Neural crest cell (in vitro differentiated cells): ENCODE measurements around the gene DGKH. TPM values are rescaled to one million over a fixed set of nuclear protein-coding genes. Genes with fewer than 3 reads are reported as not detected.

Source experiments
- DNase-seq: peaks from one replicate; pipeline ENCODE4 v3.0.0; 2021; ENCODE audit warnings: low read depth, mixed read lengths, low spot score
- H3K27ac Mint-ChIP-seq: one replicate; pipeline ENCODE4 v1.8.0; 2021; ENCODE audit warnings: mild to moderate bottlenecking, mixed read lengths; ENCODE audit not compliant: unreplicated experiment
- H3K27me3 Mint-ChIP-seq: 2 replicates; pipeline ENCODE4 v1.8.0; 2021; ENCODE audit warnings: low read depth, mild to moderate bottlenecking, mixed read lengths
- H3K36me3 Mint-ChIP-seq: 2 replicates; pipeline ENCODE4 v1.8.0; 2021; ENCODE audit warnings: low read depth, mild to moderate bottlenecking, mixed read lengths
- H3K4me1 Mint-ChIP-seq: 2 replicates; pipeline ENCODE4 v1.8.0; 2021; ENCODE audit warnings: mixed read lengths
- H3K4me3 Mint-ChIP-seq: one replicate; pipeline ENCODE4 v1.8.0; 2021; ENCODE audit warnings: mild to moderate bottlenecking, mixed read lengths
- H3K9me3 Mint-ChIP-seq: 2 replicates; pipeline ENCODE4 v1.8.0; 2021; ENCODE audit warnings: mixed read lengths
- CTCF ChIP-seq: fragments of 200-600 bp; sonication (generic); conservative IDR thresholded peaks from 2 replicates; pipeline ENCODE4 v1.5.0; 2021; ENCODE audit warnings: antibody characterized with exemption, mild to moderate bottlenecking
- total RNA-seq: library from RNA; stranded (reverse); gene quantifications from 2 replicates; pipeline ENCODE4 v1.2.1, GENCODE V29; 2021

The DGKH gene
- total RNA-seq, 1 donor from 2014 or later, result 12.4 TPM

- no peak for TF ChIP-seq CTCF
- Mint-ChIP-seq H3K27ac (no peak overlapping the region), H3K36me3 (no peaks in the 10 kb centered on the region), H3K4me3 (no peak overlapping the region), H3K9me3 (no peaks in the 10 kb centered on the region), H3K4me1 (peaks cover 13% of the 10 kb centered on the region), H3K27me3 (peaks cover 3% of the 10 kb centered on the region)
- DNase-seq, result no peak
Observed at GRCh38 chr13:42011601-42012350, 36.7 kb upstream of the DGKH start.

- Mint-ChIP-seq H3K27ac (no peak overlapping the region), H3K4me3 (no peak overlapping the region), H3K27me3 (peaks cover 3% of the 10 kb centered on the region), H3K4me1 (peaks cover 13% of the 10 kb centered on the region), H3K9me3 (no peaks in the 10 kb centered on the region), H3K36me3 (no peaks in the 10 kb centered on the region)
- no peak for TF ChIP-seq CTCF
- no peak for DNase-seq
Observed at GRCh38 chr13:42014119-42014518, 34.3 kb upstream of the DGKH start.

- TF ChIP-seq CTCF, result no peak
- no peak for DNase-seq
- Mint-ChIP-seq H3K36me3 (no peaks in the 10 kb centered on the region), H3K27ac (no peak overlapping the region), H3K27me3 (no peaks in the 10 kb centered on the region), H3K4me3 (no peak overlapping the region), H3K9me3 (no peaks in the 10 kb centered on the region), H3K4me1 (peaks cover under 1% of the 10 kb centered on the region)
Observed at GRCh38 chr13:42017264-42017663, 31.2 kb upstream of the DGKH start.

- TF ChIP-seq CTCF, result no peak
- Mint-ChIP-seq H3K36me3 (no peaks in the 10 kb centered on the region), H3K4me3 (no peak overlapping the region), H3K9me3 (no peaks in the 10 kb centered on the region), H3K27me3 (no peaks in the 10 kb centered on the region), H3K27ac (no peak overlapping the region), H3K4me1 (no peaks in the 10 kb centered on the region)
- no peak for DNase-seq
Observed at GRCh38 chr13:42021851-42022250, 26.6 kb upstream of the DGKH start.

- Mint-ChIP-seq H3K27me3 (no peaks in the 10 kb centered on the region), H3K4me1 (no peaks in the 10 kb centered on the region), H3K4me3 (no peak overlapping the region), H3K27ac (no peak overlapping the region), H3K36me3 (no peaks in the 10 kb centered on the region), H3K9me3 (no peaks in the 10 kb centered on the region)
- no peak for TF ChIP-seq CTCF
- no peak for DNase-seq
Observed at GRCh38 chr13:42022336-42022735, 26.1 kb upstream of the DGKH start.
